Measurements from ENCODE around the gene SIRT3.
A peak's percentile ranks its signal among the peaks of the same experiment; 100 is the strongest.

Gene SIRT3

DNA sequence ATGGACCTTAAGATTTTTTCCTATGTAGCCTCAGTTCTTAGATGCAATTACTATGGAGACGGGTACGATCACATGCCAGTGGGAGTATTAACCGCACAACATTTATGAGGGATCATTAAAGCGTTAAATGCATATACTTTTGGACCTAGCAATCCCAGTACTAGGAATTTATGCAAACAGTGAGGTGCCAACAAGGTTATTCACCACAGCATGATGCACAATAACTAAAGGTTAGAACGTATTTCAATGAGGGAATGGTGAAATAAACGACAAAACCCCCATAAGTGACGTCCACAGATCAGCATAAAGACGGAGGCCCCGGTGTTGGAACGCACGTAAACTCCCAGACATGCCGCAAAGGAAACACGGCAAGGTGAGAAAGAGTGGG lies 539 bp downstream of the SIRT3 start:
- WGBS (ENCODE audit: extremely low coverage, insufficient coverage, insufficient read length) = no CpG with 5 or more reads among the region's 13 CpGs
- H3K18ac ChIP-seq (ENCODE audit: low read length) = peak overlapping the region; percentile 99
- peak overlapping the region; percentile 85 for H3K4me2 ChIP-seq (ENCODE audit: low read length)

DNA sequence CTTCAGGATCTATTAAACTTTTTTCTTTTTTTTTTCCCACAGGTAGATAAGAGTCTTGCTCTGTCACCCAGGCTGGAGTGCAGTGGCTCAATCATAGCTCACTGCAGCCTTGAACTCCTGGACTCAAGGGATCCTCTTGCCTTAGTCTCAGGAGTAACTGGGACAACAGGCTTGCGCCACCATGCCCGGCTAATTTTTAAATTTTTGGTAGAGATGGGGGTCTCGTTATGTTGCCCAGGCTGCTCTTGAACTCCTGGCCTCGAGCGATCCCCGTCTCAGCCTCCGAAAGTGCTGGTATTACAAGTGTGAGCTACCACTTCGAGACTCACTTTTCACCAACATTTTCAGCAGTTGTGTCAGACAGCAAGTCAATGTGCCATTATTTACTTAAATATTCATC lies 962 bp downstream of the SIRT3 start:
- no peak overlapping the region for H3K4me2 ChIP-seq (ENCODE audit: low read length)
- H2AFZ ChIP-seq (ENCODE audit: insufficient read depth, low read length, poor library complexity) = no peak overlapping the region
- peaks cover 4 to 5% of the 10 kb centered on the region in 2 experiments for H3K36me3 ChIP-seq (ENCODE audit: control insufficient read depth in 1 of 2, insufficient read depth in 2 of 2, low read length in 2 of 2)
- no peak overlapping the region for H3K9ac ChIP-seq (ENCODE audit: low read length)
- H3K23ac ChIP-seq (ENCODE audit: low read length) = no peak overlapping the region
- no peak overlapping the region for H2BK5ac ChIP-seq (ENCODE audit: low read depth, low read length, poor library complexity)
- no peak overlapping the region for H2BK120ac ChIP-seq (ENCODE audit: insufficient read depth, low read length, poor library complexity)
- peaks cover 11% of the 10 kb centered on the region for H3K79me1 ChIP-seq (ENCODE audit: low read length)
- no peak overlapping the region for H2AK5ac ChIP-seq (ENCODE audit: low read length)
- WGBS (ENCODE audit: extremely low coverage, insufficient coverage, insufficient read length) = no CpG with 5 or more reads among the region's 8 CpGs
- no peak overlapping the region for H4K91ac ChIP-seq (ENCODE audit: low read depth, low read length)
- no peak overlapping the region for H2BK12ac ChIP-seq (ENCODE audit: low read length)
- no peak overlapping the region for H3K4me3 ChIP-seq (ENCODE audit: low read depth, low read length)
- H3K14ac ChIP-seq (ENCODE audit: low read length) = no peak overlapping the region
- H3K9me3 ChIP-seq (ENCODE audit: insufficient read depth, low read depth, low read length) = no peaks in the 10 kb centered on the region
- H3K4me1 ChIP-seq (ENCODE audit: control insufficient read depth in 1 of 2, insufficient read depth in 2 of 2, low read length in 2 of 2) = peaks cover 0 to 6% of the 10 kb centered on the region in 2 experiments
- DNase-seq = no peak
- no peak overlapping the region for H3K4ac ChIP-seq (ENCODE audit: low read depth, low read length)
- no peak overlapping the region for H4K12ac ChIP-seq (ENCODE audit: low read depth, low read length)
- H3K79me2 ChIP-seq (ENCODE audit: control insufficient read depth, insufficient read depth, low read length, poor library complexity) = peaks cover 13% of the 10 kb centered on the region
- H4K8ac ChIP-seq (ENCODE audit: low read depth, low read length) = no peak overlapping the region
- no peaks in the 10 kb centered on the region for H3K27me3 ChIP-seq (ENCODE audit: insufficient read depth, low read length)
- no peak overlapping the region for H3K27ac ChIP-seq (ENCODE audit: low read depth, low read length)
- H3K18ac ChIP-seq (ENCODE audit: low read length) = no peak overlapping the region

More for the DNA sequence above, 539 bp downstream of the SIRT3 start:
- H2BK12ac ChIP-seq (ENCODE audit: low read length) = peak overlapping the region; percentile 5
- no peak overlapping the region for H3K23ac ChIP-seq (ENCODE audit: low read length)
- H3K4me1 ChIP-seq (ENCODE audit: control insufficient read depth in 1 of 2, insufficient read depth in 2 of 2, low read length in 2 of 2) = peaks cover 0 to 6% of the 10 kb centered on the region in 2 experiments
- H4K8ac ChIP-seq (ENCODE audit: low read depth, low read length) = peak overlapping the region; percentile 98
- peaks cover 2 to 6% of the 10 kb centered on the region in 2 experiments for H3K36me3 ChIP-seq (ENCODE audit: control insufficient read depth in 1 of 2, insufficient read depth in 2 of 2, low read length in 2 of 2)
- peak overlapping the region; percentile 69 for H4K91ac ChIP-seq (ENCODE audit: low read depth, low read length)
- H2AK5ac ChIP-seq (ENCODE audit: low read length) = peak overlapping the region; percentile 9
- peak overlapping the region; percentile 94 for H3K9ac ChIP-seq (ENCODE audit: low read length)
- no peak for DNase-seq
- peak overlapping the region; percentile 96 for H2BK120ac ChIP-seq (ENCODE audit: insufficient read depth, low read length, poor library complexity)
- peak overlapping the region; percentile 99 for H2AFZ ChIP-seq (ENCODE audit: insufficient read depth, low read length, poor library complexity)
- H4K12ac ChIP-seq (ENCODE audit: low read depth, low read length) = peak overlapping the region; percentile 95
- peak overlapping the region; percentile 90 for H2BK5ac ChIP-seq (ENCODE audit: low read depth, low read length, poor library complexity)
- H3K79me1 ChIP-seq (ENCODE audit: low read length) = peaks cover 11% of the 10 kb centered on the region
- peak overlapping the region; percentile 100 for H3K14ac ChIP-seq (ENCODE audit: low read length)
- H3K79me2 ChIP-seq (ENCODE audit: control insufficient read depth, insufficient read depth, low read length, poor library complexity) = peaks cover 13% of the 10 kb centered on the region
- H3K27me3 ChIP-seq (ENCODE audit: insufficient read depth, low read length) = no peaks in the 10 kb centered on the region
- peak overlapping the region; percentile 77 for H3K27ac ChIP-seq (ENCODE audit: low read depth, low read length)
- peak overlapping the region; percentile 96 for H3K4me3 ChIP-seq (ENCODE audit: low read depth, low read length)
- peak overlapping the region; percentile 96 for H3K4ac ChIP-seq (ENCODE audit: low read depth, low read length)
- no peaks in the 10 kb centered on the region for H3K9me3 ChIP-seq (ENCODE audit: insufficient read depth, low read depth, low read length)

DNA sequence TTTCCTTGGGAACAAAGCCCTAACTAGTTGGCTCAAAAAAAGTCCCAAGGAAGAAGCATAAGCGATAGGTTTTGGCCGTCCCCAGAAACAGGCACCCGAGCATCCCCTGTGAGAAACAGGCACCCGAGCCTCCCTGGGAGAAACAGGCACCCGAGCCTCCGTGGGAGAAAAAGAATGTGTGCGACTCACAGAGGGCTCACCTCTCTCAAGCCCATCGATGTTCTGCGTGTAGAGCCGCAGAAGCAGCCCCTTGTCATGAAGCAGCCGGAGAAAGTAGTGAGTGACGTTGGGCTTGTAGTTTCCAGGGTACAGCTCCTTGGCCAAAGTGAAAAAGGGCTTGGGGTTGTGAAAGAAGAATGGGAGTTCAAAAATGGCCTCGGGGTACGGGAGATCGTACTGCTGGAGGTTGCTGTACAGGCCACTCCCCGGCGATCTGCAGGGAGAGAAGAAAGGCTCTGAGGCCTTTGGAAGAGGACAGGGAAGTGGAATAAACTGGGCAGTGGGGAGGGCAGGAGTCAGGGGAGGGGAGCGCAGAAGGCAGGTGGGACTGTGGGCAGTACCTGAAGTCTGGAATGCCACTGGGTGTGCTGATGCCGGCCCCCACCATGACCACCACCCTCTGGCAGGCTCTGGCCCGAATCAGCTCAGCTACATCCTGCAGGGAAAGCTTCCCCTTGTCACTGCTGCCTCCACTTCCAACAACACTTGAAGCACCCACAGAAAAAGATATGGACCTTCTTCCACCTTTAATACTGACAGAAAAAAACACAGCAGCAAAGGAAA lies 3.2 kb downstream of the SIRT3 start:
- no peak overlapping the region for H2AK5ac ChIP-seq (ENCODE audit: low read length)
- WGBS (ENCODE audit: extremely low coverage, insufficient coverage, insufficient read length) = no CpG with 5 or more reads among the region's 20 CpGs
- DNase-seq = no peak

DNA sequence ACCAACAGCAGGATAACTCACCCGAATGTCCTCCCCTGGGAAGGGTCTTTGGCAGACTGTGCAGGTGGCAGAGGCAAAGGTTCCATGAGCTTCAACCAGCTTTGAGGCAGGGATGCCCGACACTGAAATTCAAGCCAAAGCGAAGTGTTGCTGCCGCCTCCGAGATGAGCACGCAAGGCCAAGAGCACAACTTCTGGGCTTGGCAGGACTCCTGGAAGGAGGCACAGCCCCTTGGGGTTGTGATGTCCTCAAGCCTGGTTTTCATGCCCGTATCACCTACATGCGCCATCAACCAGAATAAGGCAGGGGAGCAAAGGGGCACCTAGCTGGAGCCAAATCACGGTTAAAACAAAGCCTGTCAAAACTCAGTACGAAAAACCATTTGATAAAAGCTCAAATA lies 5.7 kb downstream of the SIRT3 start:
- H2BK5ac ChIP-seq (ENCODE audit: low read depth, low read length, poor library complexity) = no peak overlapping the region
- H3K27ac ChIP-seq (ENCODE audit: low read depth, low read length) = no peak overlapping the region
- no peak overlapping the region for H2BK120ac ChIP-seq (ENCODE audit: insufficient read depth, low read length, poor library complexity)
- no peaks in the 10 kb centered on the region for H3K79me1 ChIP-seq (ENCODE audit: low read length)
- no peaks in the 10 kb centered on the region for H3K9me3 ChIP-seq (ENCODE audit: insufficient read depth, low read depth, low read length)
- no peaks in the 10 kb centered on the region for H3K79me2 ChIP-seq (ENCODE audit: control insufficient read depth, insufficient read depth, low read length, poor library complexity)
- H4K12ac ChIP-seq (ENCODE audit: low read depth, low read length) = no peak overlapping the region
- no peak overlapping the region for H3K4ac ChIP-seq (ENCODE audit: low read depth, low read length)
- no peak overlapping the region for H3K9ac ChIP-seq (ENCODE audit: low read length)
- H2AK5ac ChIP-seq (ENCODE audit: low read length) = no peak overlapping the region
- no peak overlapping the region for H3K18ac ChIP-seq (ENCODE audit: low read length)
- H3K27me3 ChIP-seq (ENCODE audit: insufficient read depth, low read length) = no peaks in the 10 kb centered on the region
- H4K91ac ChIP-seq (ENCODE audit: low read depth, low read length) = no peak overlapping the region
- no peak overlapping the region for H4K8ac ChIP-seq (ENCODE audit: low read depth, low read length)
- no CpG with 5 or more reads among the region's 10 CpGs for WGBS (ENCODE audit: extremely low coverage, insufficient coverage, insufficient read length)
- peaks cover 0 to 4% of the 10 kb centered on the region in 2 experiments for H3K4me1 ChIP-seq (ENCODE audit: control insufficient read depth in 1 of 2, insufficient read depth in 2 of 2, low read length in 2 of 2)
- no peak overlapping the region for H2BK12ac ChIP-seq (ENCODE audit: low read length)
- DNase-seq = no peak
- H2AFZ ChIP-seq (ENCODE audit: insufficient read depth, low read length, poor library complexity) = no peak overlapping the region
- no peak overlapping the region for H3K23ac ChIP-seq (ENCODE audit: low read length)
- no peak overlapping the region for H3K4me3 ChIP-seq (ENCODE audit: low read depth, low read length)
- no peak overlapping the region for H3K14ac ChIP-seq (ENCODE audit: low read length)
- H3K36me3 ChIP-seq (ENCODE audit: control insufficient read depth in 1 of 2, insufficient read depth in 2 of 2, low read length in 2 of 2) = peaks cover 0 to 4% of the 10 kb centered on the region in 2 experiments
- H3K4me2 ChIP-seq (ENCODE audit: low read length) = no peak overlapping the region

More for the DNA sequence above, 3.2 kb downstream of the SIRT3 start:
- H3K27me3 ChIP-seq (ENCODE audit: insufficient read depth, low read length) = no peaks in the 10 kb centered on the region
- peaks cover 11% of the 10 kb centered on the region for H3K79me1 ChIP-seq (ENCODE audit: low read length)
- H3K18ac ChIP-seq (ENCODE audit: low read length) = no peak overlapping the region
- no peak overlapping the region for H4K8ac ChIP-seq (ENCODE audit: low read depth, low read length)
- peaks cover 0 to 6% of the 10 kb centered on the region in 2 experiments for H3K4me1 ChIP-seq (ENCODE audit: control insufficient read depth in 1 of 2, insufficient read depth in 2 of 2, low read length in 2 of 2)
- no peak overlapping the region for H2BK5ac ChIP-seq (ENCODE audit: low read depth, low read length, poor library complexity)
- no peak overlapping the region for H3K4me3 ChIP-seq (ENCODE audit: low read depth, low read length)
- H4K12ac ChIP-seq (ENCODE audit: low read depth, low read length) = no peak overlapping the region
- H3K79me2 ChIP-seq (ENCODE audit: control insufficient read depth, insufficient read depth, low read length, poor library complexity) = peaks cover 13% of the 10 kb centered on the region
- no peak overlapping the region for H3K14ac ChIP-seq (ENCODE audit: low read length)
- no peak overlapping the region for H3K27ac ChIP-seq (ENCODE audit: low read depth, low read length)
- H2AFZ ChIP-seq (ENCODE audit: insufficient read depth, low read length, poor library complexity) = no peak overlapping the region
- H2BK120ac ChIP-seq (ENCODE audit: insufficient read depth, low read length, poor library complexity) = no peak overlapping the region
- H2BK12ac ChIP-seq (ENCODE audit: low read length) = peak overlapping the region; percentile 16
- H3K9ac ChIP-seq (ENCODE audit: low read length) = no peak overlapping the region
- no peak overlapping the region for H3K4ac ChIP-seq (ENCODE audit: low read depth, low read length)
- H3K4me2 ChIP-seq (ENCODE audit: low read length) = no peak overlapping the region
- H3K36me3 ChIP-seq (ENCODE audit: control insufficient read depth in 1 of 2, insufficient read depth in 2 of 2, low read length in 2 of 2) = peaks cover 0 to 4% of the 10 kb centered on the region in 2 experiments
- no peak overlapping the region for H4K91ac ChIP-seq (ENCODE audit: low read depth, low read length)
- H3K9me3 ChIP-seq (ENCODE audit: insufficient read depth, low read depth, low read length) = no peaks in the 10 kb centered on the region
- no peak overlapping the region for H3K23ac ChIP-seq (ENCODE audit: low read length)
